GM12865 (cell line): Measurements from ENCODE around the gene TFAP2C.

ENCODE experiments used
- DNase-seq: peaks from one replicate; pipeline ENCODE4 v3.0.0; 2010; ENCODE audit warnings: low read depth
- H3K4me3 ChIP-seq: 2 replicates; pipeline ENCODE4 v1.5.1; 2011; ENCODE audit warnings: mild to moderate bottlenecking, low read depth, low read length, control low read depth
- TF ChIP-seq, protein P1 (sequence below): IDR thresholded peaks from 2 replicates; pipeline ENCODE4 v1.5.1; 2011; ENCODE audit warnings: low read length, control low read depth, low read depth, inconsistent platforms; ENCODE audit not compliant: insufficient read depth; ENCODE audit errors: missing control alignments

TFAP2C gene

DNA sequence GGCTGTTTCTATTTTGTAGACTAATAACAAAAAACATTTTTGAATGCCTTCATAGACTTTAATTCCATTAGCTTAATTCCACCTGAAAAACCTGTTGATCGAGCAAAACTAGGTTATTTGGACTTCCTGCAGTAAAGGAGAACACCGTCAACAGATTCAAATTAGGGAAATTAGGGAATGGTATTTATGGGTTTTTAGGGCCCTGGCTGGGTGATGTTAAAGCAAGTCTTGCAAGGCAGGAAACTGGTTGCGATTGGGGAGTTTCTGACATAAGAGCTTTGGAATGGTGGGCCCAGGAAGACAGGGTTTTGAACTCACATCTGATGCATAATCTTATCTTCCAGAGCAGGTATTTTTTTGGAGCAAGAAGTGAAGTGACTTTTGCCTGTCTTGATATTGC is 40.1 kb upstream of the TFAP2C start:
- TF ChIP-seq, protein P1, sequence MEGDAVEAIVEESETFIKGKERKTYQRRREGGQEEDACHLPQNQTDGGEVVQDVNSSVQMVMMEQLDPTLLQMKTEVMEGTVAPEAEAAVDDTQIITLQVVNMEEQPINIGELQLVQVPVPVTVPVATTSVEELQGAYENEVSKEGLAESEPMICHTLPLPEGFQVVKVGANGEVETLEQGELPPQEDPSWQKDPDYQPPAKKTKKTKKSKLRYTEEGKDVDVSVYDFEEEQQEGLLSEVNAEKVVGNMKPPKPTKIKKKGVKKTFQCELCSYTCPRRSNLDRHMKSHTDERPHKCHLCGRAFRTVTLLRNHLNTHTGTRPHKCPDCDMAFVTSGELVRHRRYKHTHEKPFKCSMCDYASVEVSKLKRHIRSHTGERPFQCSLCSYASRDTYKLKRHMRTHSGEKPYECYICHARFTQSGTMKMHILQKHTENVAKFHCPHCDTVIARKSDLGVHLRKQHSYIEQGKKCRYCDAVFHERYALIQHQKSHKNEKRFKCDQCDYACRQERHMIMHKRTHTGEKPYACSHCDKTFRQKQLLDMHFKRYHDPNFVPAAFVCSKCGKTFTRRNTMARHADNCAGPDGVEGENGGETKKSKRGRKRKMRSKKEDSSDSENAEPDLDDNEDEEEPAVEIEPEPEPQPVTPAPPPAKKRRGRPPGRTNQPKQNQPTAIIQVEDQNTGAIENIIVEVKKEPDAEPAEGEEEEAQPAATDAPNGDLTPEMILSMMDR = no peak
- no peak overlapping the region for H3K4me3 ChIP-seq
- no peak for DNase-seq

GRCh38 chr20:56589633-56590032 is 39.5 kb upstream of the TFAP2C start:
- no peak overlapping the region for H3K4me3 ChIP-seq
- TF ChIP-seq, protein P1 = no peak
- DNase-seq = no peak

DNA sequence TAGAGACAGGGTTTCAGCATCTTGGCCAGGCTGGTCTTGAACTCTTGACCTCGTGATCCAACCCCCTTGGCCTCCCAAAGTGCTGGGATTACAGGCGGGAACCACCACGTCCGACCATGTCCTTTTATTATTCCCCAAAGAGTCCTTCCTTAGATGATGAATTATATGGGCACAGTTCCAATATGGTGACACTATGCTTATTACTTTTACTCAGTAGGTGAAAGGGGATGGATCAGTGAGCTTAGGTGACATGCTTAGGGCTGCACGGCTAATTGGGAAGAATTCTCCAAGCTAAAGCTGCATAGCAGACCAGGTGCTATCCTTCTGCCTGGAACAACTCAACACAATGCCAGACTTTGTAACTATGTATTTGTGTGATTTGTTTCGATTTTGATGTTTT is 38.2 kb upstream of the TFAP2C start:
- H3K4me3 ChIP-seq = no peak overlapping the region
- TF ChIP-seq, protein P1 = no peak
- no peak for DNase-seq

GRCh38 chr20:56592211-56592610 is 36.9 kb upstream of the TFAP2C start:
- DNase-seq = no peak
- H3K4me3 ChIP-seq = no peak overlapping the region
- TF ChIP-seq, protein P1 = no peak

DNA sequence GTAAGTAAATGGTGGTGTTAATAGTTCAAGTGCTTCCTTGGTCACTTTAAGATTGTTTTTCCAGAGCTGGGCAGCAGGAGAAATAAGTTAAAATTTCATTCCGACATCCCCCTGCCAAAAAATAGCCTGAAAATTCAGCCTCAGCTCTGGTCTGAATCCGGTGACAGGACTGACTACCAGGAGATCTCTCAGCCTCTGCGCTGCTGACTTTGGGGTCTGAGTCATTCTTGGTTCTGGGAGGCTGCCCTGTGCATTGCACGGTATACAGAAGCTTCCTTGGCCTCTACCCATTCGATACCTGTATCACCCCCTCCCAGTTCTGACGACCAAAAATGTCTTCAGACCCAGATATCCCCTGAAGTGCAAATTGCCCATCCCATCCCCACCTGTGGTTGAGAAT is 36.3 kb upstream of the TFAP2C start:
- no peak for DNase-seq
- TF ChIP-seq, protein P1 = no peak
- H3K4me3 ChIP-seq = no peak overlapping the region

GRCh38 chr20:56595746-56596475 is 33.2 kb upstream of the TFAP2C start:
- TF ChIP-seq, protein P1 = no peak
- H3K4me3 ChIP-seq = no peak overlapping the region
- DNase-seq = no peak

DNA sequence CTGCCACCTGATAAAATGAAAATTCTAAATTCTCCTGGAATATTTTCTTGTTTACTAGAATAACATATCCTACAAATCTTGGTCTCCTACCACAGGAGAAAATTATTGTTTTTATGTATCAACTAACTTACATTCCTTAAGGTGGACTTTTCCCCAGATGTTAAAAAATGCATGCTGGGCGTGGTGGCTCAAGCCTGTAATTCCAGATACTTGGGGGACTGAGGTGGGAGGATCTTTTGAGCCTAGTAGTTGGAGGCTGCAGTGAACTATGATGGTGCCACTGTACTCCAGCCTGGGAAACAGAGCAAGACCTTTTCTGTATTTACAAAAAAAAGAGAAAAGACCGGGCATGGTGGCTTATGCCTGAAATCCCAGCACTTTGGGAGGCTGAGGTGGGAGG is 27.9 kb upstream of the TFAP2C start:
- H3K4me3 ChIP-seq = no peak overlapping the region
- TF ChIP-seq, protein P1 = no peak
- no peak for DNase-seq
